ENCODE results near the gene MRGPRG. TPM values are rescaled to one million over a fixed set of nuclear protein-coding genes. Genes with fewer than 3 reads are reported as not detected.

MRGPRG gene
- total RNA-seq, 4 donors from 2014 or later = not detected

- Histone ChIP-seq H3K27ac (replicated peaks in 1 of 4) (no peak overlapping the region), H3K9me3 (peaks cover 0 to 16% (median 10%) of the 10 kb centered on the region in 4 donors), H3K4me3 (no peak overlapping the region), H3K27me3 (no peaks in the 10 kb centered on the region), H3K36me3 (no peaks in the 10 kb centered on the region), H3K4me1 (peaks cover 16 to 21% (median 19%) of the 10 kb centered on the region in 4 donors)
- DNase-seq (ENCODE audit: extremely low spot score) = no peak
- intact Hi-C loops (cut with DNase I) = no loop called here
- 85% methylated on average over 2 of the region's 2 CpGs for WGBS
- no peak for TF ChIP-seq POLR2AphosphoS5 (IDR thresholded peaks at IDR 0.05)
- TF ChIP-seq POLR2A (IDR thresholded peaks at IDR 0.05; ENCODE audit: low read depth) = no peak
- no peak for TF ChIP-seq CTCF (IDR thresholded peaks at IDR 0.05)
- no peak for TF ChIP-seq EP300 (IDR thresholded peaks at IDR 0.05)
Observed at GRCh38 chr11:3173795-3174194, 44.8 kb downstream of the MRGPRG start.

- intact Hi-C loops (cut with DNase I) = no loop called here
- 81% methylated on average over 9 of the region's 12 CpGs for WGBS
- H3K4me1 ChIP-seq = peaks cover 17 to 22% (median 20%) of the 10 kb centered on the region in 4 donors
- no peaks in the 10 kb centered on the region for H3K36me3 ChIP-seq
- no peak overlapping the region for H3K27ac ChIP-seq (replicated peaks in 1 of 4)
- H3K27me3 ChIP-seq = no peaks in the 10 kb centered on the region
- no peak for TF ChIP-seq POLR2AphosphoS5 (IDR thresholded peaks at IDR 0.05)
- no peak for TF ChIP-seq CTCF (IDR thresholded peaks at IDR 0.05)
- TF ChIP-seq POLR2A (IDR thresholded peaks at IDR 0.05; ENCODE audit: low read depth) = no peak
- TF ChIP-seq EP300 (IDR thresholded peaks at IDR 0.05) = no peak
- no peak overlapping the region for H3K4me3 ChIP-seq
- no peak for DNase-seq (ENCODE audit: extremely low spot score)
- H3K9me3 ChIP-seq = peaks cover 0 to 13% (median 9%) of the 10 kb centered on the region in 4 donors
Observed at GRCh38 chr11:3171931-3172560, 46.6 kb downstream of the MRGPRG start.

GRCh38 chr11:3170756-3171650 is 47.6 kb downstream of the MRGPRG start:
- H3K4me1 ChIP-seq = peaks cover 19 to 29% (median 24%) of the 10 kb centered on the region in 4 donors
- H3K27me3 ChIP-seq = no peaks in the 10 kb centered on the region
- intact Hi-C loops (cut with DNase I) = no loop called here
- H3K27ac ChIP-seq (replicated peaks in 1 of 4) = no peak overlapping the region
- no peak overlapping the region for H3K4me3 ChIP-seq
- WGBS = 87% methylated on average over 15 of the region's 24 CpGs
- peaks cover 0 to 2% (median 0%) of the 10 kb centered on the region in 4 donors for H3K9me3 ChIP-seq
- no peak for TF ChIP-seq POLR2AphosphoS5 (IDR thresholded peaks at IDR 0.05)
- TF ChIP-seq POLR2A (IDR thresholded peaks at IDR 0.05; ENCODE audit: low read depth) = no peak
- no peak for TF ChIP-seq EP300 (IDR thresholded peaks at IDR 0.05)
- TF ChIP-seq CTCF (IDR thresholded peaks at IDR 0.05) = no peak
- DNase-seq (ENCODE audit: extremely low spot score) = no peak
- H3K36me3 ChIP-seq = no peaks in the 10 kb centered on the region

- no peak for TF ChIP-seq POLR2AphosphoS5 (IDR thresholded peaks at IDR 0.05)
- no peak for TF ChIP-seq POLR2A (IDR thresholded peaks at IDR 0.05; ENCODE audit: low read depth)
- no peak for TF ChIP-seq CTCF (IDR thresholded peaks at IDR 0.05)
- intact Hi-C loops (cut with DNase I) = no loop called here
- Histone ChIP-seq H3K9me3 (no peaks in the 10 kb centered on the region), H3K4me3 (peak overlapping the region; percentile 45 to 62 (median 52)), H3K27me3 (no peaks in the 10 kb centered on the region), H3K4me1 (peaks cover 27 to 37% (median 32%) of the 10 kb centered on the region in 4 donors), H3K36me3 (no peaks in the 10 kb centered on the region), H3K27ac (replicated peaks in 1 of 4) (peak overlapping the region; percentile 74 to 76 (median 75))
- no peak for DNase-seq (ENCODE audit: extremely low spot score)
- WGBS = 35% methylated on average over 7 of the region's 18 CpGs
Observed at GRCh38 chr11:3170044-3170755, 48.4 kb downstream of the MRGPRG start.

Data from esophagus muscularis mucosa (tissue), 4 donors.